HG02852 (cell line): Measurements from ENCODE around the gene TLE5.

Experiments
- ATAC-seq: cut with Tn5 transposase; IDR thresholded peaks from one replicate; pipeline ENCODE4 v1.9.1; 2021; ENCODE audit warnings: mild to moderate bottlenecking, moderate library complexity; ENCODE audit not compliant: unreplicated experiment

TLE5 gene

DNA sequence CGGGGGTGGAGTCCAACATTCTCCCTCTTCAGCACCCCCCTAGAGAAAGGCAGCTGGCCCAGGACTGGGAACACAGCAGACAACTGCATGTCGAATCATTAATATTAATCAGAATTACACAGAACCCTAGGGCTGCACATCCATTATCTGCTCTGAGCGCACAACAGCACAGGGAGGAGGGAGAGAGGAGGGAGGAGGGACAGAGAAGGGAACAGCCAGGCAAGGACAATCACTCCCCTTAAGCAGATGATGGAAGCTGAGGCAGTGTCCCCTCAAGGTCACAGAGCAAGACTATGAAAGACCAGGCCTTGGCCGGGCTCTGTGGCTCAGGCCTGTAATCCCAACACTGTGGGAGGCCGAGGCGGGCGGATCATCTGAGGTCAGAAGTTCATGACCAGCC is 59.2 kb downstream of the TLE5 start:
- ATAC-seq, result no peak
